IPS DF 19.7 (cell line): ENCODE data around the gene HS1BP3.

Experiments
- DNase-seq: peaks from one replicate; pipeline ENCODE4 v3.0.0-alpha.2; 2013; ENCODE audit warnings: low read depth, low spot score

Gene HS1BP3

DNA sequence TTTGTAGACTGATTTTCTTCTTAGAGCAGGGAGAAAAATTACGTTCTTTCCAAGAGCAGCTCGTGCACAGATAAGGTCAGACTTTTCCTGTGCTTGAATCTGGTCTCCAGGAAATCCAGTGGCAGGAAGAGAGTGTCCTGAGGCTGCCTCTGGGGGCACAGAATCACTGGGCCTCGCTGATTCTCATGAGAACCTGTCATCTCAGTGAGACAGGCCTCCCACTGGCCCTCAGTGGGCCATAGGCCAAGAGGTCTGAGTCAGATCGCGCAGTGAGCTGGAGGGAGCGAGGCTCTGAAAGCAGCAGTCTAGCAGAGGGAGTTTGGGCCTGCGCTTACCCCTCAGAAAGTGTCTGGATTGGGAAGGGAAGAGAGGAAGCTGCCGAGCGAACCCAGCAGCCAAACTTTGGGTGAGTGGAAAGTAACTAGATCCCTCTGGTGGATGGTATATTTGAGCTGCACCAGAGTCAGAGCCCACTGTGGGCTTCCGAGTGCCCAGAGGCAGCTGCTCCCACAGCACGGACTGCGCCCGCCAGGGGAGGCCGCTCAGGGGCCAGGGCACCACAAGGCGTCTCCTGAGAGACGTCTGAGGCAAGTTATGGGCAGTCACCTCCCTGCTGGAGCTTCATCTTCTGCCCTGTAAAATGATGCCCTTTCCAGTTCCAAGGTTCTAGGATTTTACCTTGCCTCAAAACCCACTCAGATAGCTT, 24.2 kb upstream of the HS1BP3 start:
- no peak for DNase-seq

GRCh38 chr2:20674309-20674965, 23.5 kb upstream of the HS1BP3 start:
- DNase-seq, result no peak

DNA sequence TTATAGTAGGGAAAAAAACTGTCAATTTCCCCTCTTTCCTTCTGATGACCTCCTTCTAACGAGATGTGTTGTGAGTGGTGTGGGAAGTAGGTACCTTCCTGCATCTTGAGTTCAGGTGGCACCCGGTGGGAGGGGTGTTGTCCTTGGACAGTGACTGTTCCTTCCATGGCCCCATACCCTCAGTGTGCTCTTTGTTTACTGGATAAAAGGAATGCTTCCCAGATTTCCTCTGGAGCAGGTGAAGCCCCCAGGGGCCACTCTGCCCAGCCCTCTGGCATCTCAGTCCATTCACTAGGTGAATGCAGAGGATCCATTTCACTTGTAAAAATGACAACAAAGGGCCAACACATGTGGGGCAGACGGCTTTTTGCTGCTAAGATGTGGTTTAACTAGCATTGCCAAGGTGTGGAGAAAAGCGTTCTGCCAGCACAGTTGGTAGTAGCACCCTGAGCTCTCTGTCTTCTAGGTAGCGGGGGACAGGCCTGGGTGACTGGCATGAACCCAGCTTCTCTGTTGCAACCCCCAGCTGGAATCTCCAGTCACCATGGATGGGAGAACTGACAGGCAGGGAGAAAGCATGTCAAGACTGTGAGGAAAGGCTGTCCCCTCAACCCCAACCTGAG, 22.9 kb upstream of the HS1BP3 start:
- DNase-seq, result no peak

- DNase-seq, result no peak
Measured at GRCh38 chr2:20672201-20672951, 21.5 kb upstream of the HS1BP3 start.

- no peak for DNase-seq
Measured at GRCh38 chr2:20671736-20672080, 20.8 kb upstream of the HS1BP3 start.

GRCh38 chr2:20671036-20671735, 20.3 kb upstream of the HS1BP3 start:
- no peak for DNase-seq

- DNase-seq, result no peak
Measured at GRCh38 chr2:20670315-20671035, 19.6 kb upstream of the HS1BP3 start.

- DNase-seq, result no peak
Measured at GRCh38 chr2:20669562-20670314, 18.8 kb upstream of the HS1BP3 start.

GRCh38 chr2:20668871-20669475, 18.1 kb upstream of the HS1BP3 start:
- no peak for DNase-seq

DNA sequence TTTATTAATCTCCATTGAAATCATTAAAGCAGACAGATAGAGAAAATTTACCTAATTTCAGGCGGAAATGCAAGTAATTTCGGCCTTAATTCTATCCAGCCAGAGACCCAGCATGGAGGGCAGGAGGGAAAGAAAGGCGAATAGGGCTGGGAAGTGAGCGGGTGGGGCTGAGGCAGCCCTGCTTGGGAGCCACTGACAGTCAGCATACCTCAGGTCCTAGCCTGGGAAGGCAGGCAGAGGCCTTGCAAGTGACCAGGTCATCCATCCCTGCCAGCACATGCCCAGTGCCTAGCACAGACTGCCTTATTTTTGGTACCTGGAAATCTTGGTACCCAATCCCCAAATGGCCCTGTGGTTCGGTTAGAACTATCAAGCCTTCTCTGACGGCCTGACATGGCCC, 17.6 kb upstream of the HS1BP3 start:
- no peak for DNase-seq

DNA sequence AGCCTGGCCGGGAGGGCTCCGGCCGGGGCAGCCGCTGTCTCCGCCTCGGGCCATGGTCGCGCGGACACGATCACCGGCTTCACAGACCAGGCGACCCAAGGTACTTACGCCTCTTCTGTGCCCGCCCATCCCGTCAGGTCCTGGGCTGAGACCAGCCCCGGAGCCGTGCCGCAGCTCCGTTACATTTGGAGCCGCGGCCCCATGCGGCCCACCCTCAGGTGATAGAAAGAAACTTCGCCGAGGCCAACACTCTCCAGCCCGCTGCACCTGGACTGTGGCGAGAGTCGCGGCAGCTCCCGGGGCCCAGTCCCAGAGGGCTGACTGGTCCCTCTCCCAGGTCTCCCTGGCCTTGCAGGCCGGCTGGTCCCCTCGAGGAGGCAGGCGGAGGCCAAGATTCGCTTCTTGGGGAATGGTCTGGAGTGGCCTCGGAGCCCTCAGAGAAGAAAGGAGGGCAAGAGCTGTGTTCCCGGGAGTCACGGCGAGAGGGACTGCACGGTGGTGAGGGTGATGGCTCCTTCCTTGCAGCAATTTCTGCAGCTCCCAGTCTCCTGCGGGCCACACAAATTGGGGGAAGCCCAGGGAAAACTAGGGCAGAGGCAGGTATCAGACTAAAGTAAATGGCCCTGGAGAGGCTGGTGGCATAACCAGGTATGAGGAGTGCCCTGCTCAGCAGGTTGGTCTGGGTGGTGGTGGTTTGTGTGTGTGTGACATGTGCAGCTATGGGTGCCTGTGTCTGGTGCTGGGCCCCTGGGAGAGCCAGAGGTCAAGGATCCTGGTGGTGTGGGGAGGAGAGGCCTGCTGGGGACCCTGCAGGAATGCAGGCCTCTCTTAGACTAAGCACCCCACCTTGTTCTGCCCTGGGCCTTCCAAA, 16.9 kb upstream of the HS1BP3 start:
- no peak for DNase-seq

GRCh38 chr2:20667151-20667530, 16.2 kb upstream of the HS1BP3 start:
- no peak for DNase-seq

- DNase-seq, result no peak
Measured at GRCh38 chr2:20666304-20667150, 15.6 kb upstream of the HS1BP3 start, which contains the start of gene GDF7. Gene GDF7, plus strand, starts transcription at chr2:20667144. Its CDS starts 96 bp downstream, at chr2:20667240.

GRCh38 chr2:20666005-20666303, 15.1 kb upstream of the HS1BP3 start:
- no peak for DNase-seq

- no peak for DNase-seq
Measured at GRCh38 chr2:20665243-20666004, 14.5 kb upstream of the HS1BP3 start.

DNA sequence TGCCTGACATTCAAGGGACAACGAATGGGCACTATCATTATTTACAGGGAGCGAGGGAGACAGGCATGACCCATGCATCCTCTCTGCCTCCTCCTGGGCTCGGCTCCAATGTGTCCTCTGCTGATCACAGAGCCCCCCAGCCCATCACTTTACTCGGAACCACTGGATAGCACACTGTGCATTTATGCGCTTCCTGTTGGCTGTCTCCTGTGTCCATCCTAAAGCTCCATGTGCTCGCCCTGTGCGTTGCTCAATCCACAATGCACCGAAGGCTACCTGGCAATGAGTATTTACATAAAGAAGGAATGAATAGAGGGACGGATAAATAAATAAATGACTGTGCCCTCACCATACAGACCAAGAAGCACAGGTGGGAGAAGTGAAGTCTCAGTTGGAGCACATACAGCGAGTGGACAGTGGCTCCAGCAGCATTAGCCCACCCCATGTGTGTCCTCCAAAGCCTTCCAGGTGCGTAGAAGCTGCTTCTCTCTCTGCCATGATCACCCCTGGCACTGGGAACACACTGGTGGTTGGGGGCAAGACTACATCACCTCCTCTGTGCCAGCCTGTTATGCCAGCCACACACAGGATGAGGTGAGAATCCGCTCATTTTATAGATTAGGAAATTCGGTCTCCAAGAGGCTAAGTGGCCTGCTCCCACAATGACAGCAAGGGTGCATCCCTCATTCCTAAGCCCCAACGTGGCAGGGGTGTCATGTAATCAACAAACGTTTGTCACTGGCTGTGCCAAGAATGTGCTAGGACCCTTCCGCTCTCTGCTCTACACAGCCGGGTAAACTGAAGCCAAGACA, 13.7 kb upstream of the HS1BP3 start:
- no peak for DNase-seq

DNA sequence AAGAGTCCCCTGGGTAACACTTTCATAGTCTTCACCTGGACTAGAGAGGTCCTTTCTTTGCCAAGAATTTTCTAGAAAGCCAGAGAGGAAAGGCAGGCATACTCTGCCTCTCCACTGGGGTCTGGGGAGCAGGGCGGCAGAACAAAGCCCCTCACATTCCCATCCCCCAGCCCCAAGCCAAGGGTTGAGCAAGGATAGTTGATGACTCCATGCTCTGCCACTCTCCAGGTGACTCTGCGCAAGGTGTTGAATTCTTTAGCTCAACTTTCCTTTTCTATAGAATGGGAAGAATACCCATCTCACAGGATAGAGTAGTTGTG, 13.1 kb upstream of the HS1BP3 start:
- DNase-seq, result no peak
